Fibroblast of pulmonary artery (primary cell): ENCODE results near the gene SNAPC4.

Source experiments
- DNase-seq: peaks from one replicate; pipeline ENCODE4 v3.0.0-alpha.2; 2010; ENCODE audit warnings: low read depth
- H3K4me3 ChIP-seq: replicated peaks from 2 replicates; pipeline ENCODE4 v1.5.1; 2011; ENCODE audit warnings: low read depth, mild to moderate bottlenecking, control low read depth, low read length, moderate library complexity
- CTCF ChIP-seq: IDR thresholded peaks from 2 replicates; pipeline ENCODE4 v1.5.1; 2011; ENCODE audit warnings: mild to moderate bottlenecking, control low read depth, low read length, inconsistent platforms; ENCODE audit errors: missing control alignments

Gene SNAPC4

GRCh38 chr9:136361047-136361753 is 38.8 kb downstream of the SNAPC4 start:
- TF ChIP-seq CTCF, result no peak
- DNase-seq, result no peak
- H3K4me3 ChIP-seq, result no peak overlapping the region

- DNase-seq, result no peak
- H3K4me3 ChIP-seq, result no peak overlapping the region
- TF ChIP-seq CTCF, result no peak
Measured at GRCh38 chr9:136359774-136360718, 39.9 kb downstream of the SNAPC4 start.

GRCh38 chr9:136358888-136359287 is 41.1 kb downstream of the SNAPC4 start:
- no peak overlapping the region for H3K4me3 ChIP-seq
- no peak for TF ChIP-seq CTCF
- DNase-seq, result no peak

GRCh38 chr9:136358016-136358415 is 42.0 kb downstream of the SNAPC4 start:
- no peak for TF ChIP-seq CTCF

GRCh38 chr9:136357202-136357725 is 42.7 kb downstream of the SNAPC4 start:
- TF ChIP-seq CTCF, result no peak
- H3K4me3 ChIP-seq, result no peak overlapping the region
- DNase-seq, result no peak

More at GRCh38 chr9:136358016-136358415, 42.0 kb downstream of the SNAPC4 start:
- no peak for DNase-seq
- H3K4me3 ChIP-seq, result no peak overlapping the region

GRCh38 chr9:136355616-136356557 is 44.1 kb downstream of the SNAPC4 start:
- no peak for TF ChIP-seq CTCF
- no peak for DNase-seq
- H3K4me3 ChIP-seq, result no peak overlapping the region
